AG10803 (cell line): Measurements from ENCODE around the gene MR1.
"Not testable (repeated sequence)": the region's sequence is repeated elsewhere in the genome, so short reads cannot be mapped to it uniquely, and the experiment has no call there.

ENCODE experiments used
- DNase-seq: peaks from one replicate; pipeline ENCODE4 v3.0.0; 2010; ENCODE audit warnings: low read depth
- H3K4me3 ChIP-seq: 2 replicates; pipeline ENCODE4 v1.5.1; 2011; ENCODE audit warnings: mild to moderate bottlenecking, low read length, control low read depth
- TF ChIP-seq, protein P1 (sequence below): conservative IDR thresholded peaks from 2 replicates; pipeline ENCODE4 v1.5.1; 2011; ENCODE audit warnings: mild to moderate bottlenecking, low read length, control low read depth, inconsistent platforms

Gene MR1

DNA sequence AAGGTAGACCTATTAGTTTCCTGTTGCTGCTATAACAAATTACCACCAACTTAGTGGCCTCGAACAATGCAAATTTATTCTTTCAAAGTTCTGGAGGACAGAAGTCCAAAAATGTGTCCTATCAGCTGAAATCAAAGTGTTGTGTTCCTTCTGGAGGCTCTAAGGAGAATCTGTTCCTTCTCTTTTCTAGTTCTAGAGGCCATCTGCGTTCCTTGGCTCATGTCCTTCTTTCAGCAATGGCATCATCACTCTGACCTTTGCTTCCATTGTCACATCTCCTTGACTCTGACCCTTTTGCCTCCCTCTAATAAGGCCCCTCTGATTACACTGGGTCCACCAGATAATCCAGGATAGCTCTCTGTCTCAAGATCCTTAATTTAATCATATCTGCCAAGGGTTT lies 1.2 kb upstream of the MR1 start:
- no peak overlapping the region for H3K4me3 ChIP-seq
- no peak for DNase-seq
- TF ChIP-seq, protein P1, sequence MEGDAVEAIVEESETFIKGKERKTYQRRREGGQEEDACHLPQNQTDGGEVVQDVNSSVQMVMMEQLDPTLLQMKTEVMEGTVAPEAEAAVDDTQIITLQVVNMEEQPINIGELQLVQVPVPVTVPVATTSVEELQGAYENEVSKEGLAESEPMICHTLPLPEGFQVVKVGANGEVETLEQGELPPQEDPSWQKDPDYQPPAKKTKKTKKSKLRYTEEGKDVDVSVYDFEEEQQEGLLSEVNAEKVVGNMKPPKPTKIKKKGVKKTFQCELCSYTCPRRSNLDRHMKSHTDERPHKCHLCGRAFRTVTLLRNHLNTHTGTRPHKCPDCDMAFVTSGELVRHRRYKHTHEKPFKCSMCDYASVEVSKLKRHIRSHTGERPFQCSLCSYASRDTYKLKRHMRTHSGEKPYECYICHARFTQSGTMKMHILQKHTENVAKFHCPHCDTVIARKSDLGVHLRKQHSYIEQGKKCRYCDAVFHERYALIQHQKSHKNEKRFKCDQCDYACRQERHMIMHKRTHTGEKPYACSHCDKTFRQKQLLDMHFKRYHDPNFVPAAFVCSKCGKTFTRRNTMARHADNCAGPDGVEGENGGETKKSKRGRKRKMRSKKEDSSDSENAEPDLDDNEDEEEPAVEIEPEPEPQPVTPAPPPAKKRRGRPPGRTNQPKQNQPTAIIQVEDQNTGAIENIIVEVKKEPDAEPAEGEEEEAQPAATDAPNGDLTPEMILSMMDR, result no peak

DNA sequence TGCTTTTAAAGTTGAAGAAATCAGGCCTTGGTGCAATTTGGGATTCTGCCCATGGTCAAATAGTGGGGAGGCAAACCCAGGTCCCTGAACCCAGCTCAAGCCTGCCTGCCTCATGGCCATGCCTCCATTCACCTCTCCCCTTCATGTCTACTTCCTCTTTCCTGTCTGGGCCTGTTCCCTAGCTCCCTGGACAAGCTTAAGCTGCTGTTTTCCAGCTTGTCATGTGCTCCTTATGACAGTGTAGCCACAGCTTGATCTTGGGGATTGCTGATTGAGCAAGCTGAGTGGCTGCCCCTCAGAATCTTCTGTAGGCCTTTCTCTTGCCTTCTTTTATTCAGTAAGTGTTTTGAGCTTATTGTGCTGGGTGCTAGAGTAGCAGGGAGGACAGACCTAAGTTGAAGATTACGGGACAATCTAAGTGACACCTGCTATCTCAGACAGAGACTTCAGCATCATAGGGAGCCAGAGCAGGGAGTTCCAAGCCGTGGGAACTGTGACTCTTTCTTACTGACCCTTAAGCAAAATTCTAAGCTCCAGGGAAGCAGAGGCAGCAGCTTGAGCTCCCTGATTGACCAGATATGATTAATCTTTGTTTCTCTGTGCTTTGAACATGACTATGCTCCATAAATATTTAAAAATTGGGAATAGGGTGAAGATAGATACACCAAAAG lies 520 bp upstream of the MR1 start:
- TF ChIP-seq, protein P1, result no peak
- peak overlapping the region; percentile 63 for H3K4me3 ChIP-seq
- peak; percentile 69 for DNase-seq

DNA sequence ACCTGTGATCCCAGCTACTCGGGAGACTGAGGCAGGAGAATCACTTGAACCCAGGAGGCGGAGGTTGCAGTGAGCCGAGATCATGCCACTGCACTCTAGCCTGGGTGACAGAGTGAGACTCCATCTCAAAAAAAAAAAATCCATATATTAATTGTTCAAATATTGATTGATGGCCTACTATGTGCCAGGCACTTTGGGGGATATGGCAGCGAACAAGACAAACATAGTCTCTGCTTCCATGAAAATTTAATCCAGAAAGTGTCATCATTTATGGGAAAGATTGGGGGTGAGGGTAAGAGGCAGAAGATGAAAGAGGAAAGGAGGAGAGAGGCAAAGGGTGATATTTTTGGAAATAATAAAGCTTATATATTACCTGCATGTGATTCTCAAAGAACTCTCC lies 1.4 kb downstream of the MR1 start:
- not testable (repeated sequence) for H3K4me3 ChIP-seq

DNA sequence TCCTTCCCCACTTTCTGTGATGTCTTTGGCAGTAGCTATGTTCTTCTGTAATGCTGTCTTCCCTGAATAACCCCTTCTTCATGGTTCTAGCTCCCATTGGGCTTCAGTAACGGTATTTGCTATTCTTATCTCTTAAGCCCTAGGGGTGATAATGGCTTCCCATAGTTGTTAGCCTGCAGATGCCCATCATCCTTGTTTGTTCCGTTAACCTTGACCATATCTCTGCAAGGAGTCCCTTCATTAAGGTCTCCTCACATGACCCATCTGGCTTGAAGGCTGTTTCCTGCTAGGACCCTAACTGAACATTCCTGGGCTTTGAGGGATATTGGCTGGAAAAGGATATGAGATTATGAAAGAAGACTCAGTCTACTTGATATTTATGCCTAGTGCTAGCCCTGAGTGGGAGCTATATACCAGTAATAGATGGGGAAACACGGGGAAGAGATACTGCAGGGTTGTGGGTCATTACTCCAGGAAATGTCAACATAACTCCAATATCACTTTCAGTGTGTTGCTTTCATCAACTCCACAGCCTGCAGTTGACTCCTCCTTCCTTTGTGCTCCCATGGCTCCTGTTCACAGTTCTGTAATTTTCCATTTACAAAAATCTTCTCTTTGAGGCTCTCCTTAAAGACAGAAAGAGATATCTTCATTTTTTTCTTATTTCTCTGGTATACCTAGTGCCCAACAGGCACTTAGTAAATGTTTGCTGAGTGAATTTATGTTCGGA lies 2.5 kb downstream of the MR1 start:
- no peak overlapping the region for H3K4me3 ChIP-seq
- no peak for DNase-seq
- TF ChIP-seq, protein P1, result no peak

More for the DNA sequence above, 1.4 kb downstream of the MR1 start:
- DNase-seq, result not testable (repeated sequence)

DNA sequence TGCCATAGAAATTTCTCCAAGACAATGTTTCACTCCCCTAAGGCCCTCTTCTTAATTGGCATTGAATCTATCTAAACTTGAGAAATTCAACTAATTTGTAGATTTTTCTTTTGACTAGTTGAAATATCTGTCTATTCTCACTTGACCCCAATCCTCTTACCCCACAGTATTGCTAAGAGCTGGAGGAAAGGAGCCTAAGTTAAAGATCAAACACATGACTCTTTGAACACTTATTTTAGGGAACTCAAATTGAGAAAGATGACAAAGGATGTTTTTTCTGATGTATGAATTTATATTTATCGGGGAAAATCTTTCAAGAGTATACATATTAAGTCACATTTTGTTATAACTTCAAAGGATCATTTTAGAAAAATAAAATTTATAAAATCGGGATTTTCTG lies 3.6 kb downstream of the MR1 start:
- no peak for DNase-seq
- no peak overlapping the region for H3K4me3 ChIP-seq
- TF ChIP-seq, protein P1, result no peak

DNA sequence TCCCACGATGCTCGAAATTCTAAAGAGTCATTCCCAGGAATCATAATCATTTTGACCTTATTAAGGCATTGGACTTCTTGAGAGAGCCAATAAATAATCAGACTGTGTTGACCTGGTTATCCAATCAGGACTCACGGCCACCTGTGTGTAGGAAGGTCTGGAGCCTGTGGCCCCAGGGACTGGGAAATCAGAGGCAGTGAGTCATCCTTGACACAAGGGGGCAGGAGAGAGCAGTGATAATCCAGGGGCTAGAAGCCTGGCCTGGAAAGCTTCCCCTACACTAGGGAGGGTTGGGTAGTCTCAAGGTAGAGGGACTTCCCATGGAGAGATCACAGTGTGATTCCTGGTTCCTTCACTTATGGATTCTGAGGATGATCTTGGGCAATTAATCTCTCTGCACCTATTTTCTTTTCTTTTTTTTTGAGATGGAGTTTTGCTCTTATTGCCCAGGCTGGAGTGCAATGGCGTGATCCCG lies 4.7 kb downstream of the MR1 start:
- DNase-seq, result peak; percentile 54
- H3K4me3 ChIP-seq, result no peak overlapping the region
- TF ChIP-seq, protein P1, result peak; percentile 75

DNA sequence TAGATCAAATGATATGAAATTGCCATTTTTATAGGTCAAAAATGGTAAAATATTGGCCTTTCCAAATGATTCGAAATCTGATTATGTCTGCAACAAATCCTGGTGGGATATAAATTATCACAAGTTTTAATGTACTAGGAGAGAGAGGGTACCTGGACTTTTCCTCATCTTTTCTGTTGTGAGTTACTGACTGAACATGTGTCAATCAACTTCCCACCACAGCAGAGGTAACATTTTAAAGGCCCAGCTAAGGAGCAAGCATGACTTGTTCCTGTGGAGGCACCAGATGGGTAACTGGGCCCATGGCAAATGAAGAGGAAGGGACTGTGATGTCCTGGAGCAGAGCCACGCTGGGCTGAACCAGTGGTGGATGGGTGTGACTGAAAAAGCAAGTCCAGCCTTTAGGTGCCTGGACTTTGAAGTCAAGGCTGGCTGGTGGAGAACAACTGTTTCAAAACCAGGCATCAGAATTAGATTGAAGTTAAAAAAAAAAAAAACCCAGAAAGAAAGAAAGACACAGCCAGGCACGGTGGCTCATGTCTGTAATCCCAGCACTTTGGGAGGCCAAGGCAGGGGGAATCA lies 6.6 kb downstream of the MR1 start:
- H3K4me3 ChIP-seq, result no peak overlapping the region
- no peak for DNase-seq
- TF ChIP-seq, protein P1, result no peak
